Keratinocyte (primary cell): ENCODE measurements around the gene GTF3C2. TPM values are rescaled to one million over a fixed set of nuclear protein-coding genes. Genes with fewer than 3 reads are reported as not detected.
"Not testable (repeated sequence)": the region's sequence is repeated elsewhere in the genome, so short reads cannot be mapped to it uniquely, and the experiment has no call there.

Experiments used
- DNase-seq: peaks from one replicate; pipeline ENCODE4 v3.0.0-alpha.2; 2011; ENCODE audit warnings: low read depth, missing footprints, low spot score
- FAIRE-seq: peaks from 2 replicates; lab custom pipeline; 2011; peaks lifted over from hg19 to GRCh38; lab: Jason Lieb, UNC
- H2AFZ ChIP-seq: 2 replicates; pipeline ENCODE4 v1.6.0; 2012; ENCODE audit warnings: low read length, control low read depth, inconsistent platforms; ENCODE audit not compliant: control insufficient read depth
- H3K27ac ChIP-seq: 2 replicates; pipeline ENCODE4 v1.5.1; 2011; ENCODE audit warnings: low read length; ENCODE audit not compliant: control insufficient read depth, insufficient read depth
- H3K27me3 ChIP-seq: 3 replicates; pipeline ENCODE4 v1.6.0; 2011; ENCODE audit warnings: low read length; ENCODE audit not compliant: control insufficient read depth, insufficient read depth; ENCODE audit errors: extremely low read depth
- H3K36me3 ChIP-seq, 2 experiments: 2 replicates in 1 of 2; 3 replicates in 1 of 2; pipeline ENCODE4 v1.5.1; 2011; ENCODE audit warnings: low read length in 2 of 2, mild to moderate bottlenecking in 1 of 2; ENCODE audit not compliant: control insufficient read depth in 2 of 2, insufficient read depth in 2 of 2; ENCODE audit errors: extremely low read depth in 1 of 2
- H3K4me1 ChIP-seq: 3 replicates; pipeline ENCODE4 v1.5.1; 2011; ENCODE audit warnings: low read length; ENCODE audit not compliant: control insufficient read depth, insufficient read depth; ENCODE audit errors: extremely low read depth
- H3K4me2 ChIP-seq: 3 replicates; pipeline ENCODE4 v1.6.0; 2011; ENCODE audit warnings: low read depth, low read length; ENCODE audit not compliant: control insufficient read depth, insufficient read depth; ENCODE audit errors: extremely low read depth
- H3K4me3 ChIP-seq, 3 experiments: fragments of 200-600 bp in 1 of 3; sonication (generic) in 1 of 3; 2 replicates in 2 of 3; 3 replicates in 1 of 3; pipeline ENCODE4 v1.5.1; 2011 to 2016; ENCODE audit warnings: low read length in 3 of 3, mild to moderate bottlenecking in 3 of 3, control low read depth in 2 of 3, inconsistent platforms in 1 of 3, low read depth in 1 of 3, mixed read lengths in 1 of 3, mixed run types in 1 of 3, moderate library complexity in 1 of 3; ENCODE audit not compliant: control insufficient read depth in 2 of 3, insufficient read depth in 2 of 3; ENCODE audit errors: extremely low read depth in 1 of 3
- H3K79me2 ChIP-seq: 2 replicates; pipeline ENCODE4 v1.6.0; 2012; ENCODE audit warnings: low read length; ENCODE audit not compliant: control insufficient read depth, insufficient read depth
- H3K9ac ChIP-seq: 3 replicates; pipeline ENCODE4 v1.6.0; 2011; ENCODE audit warnings: low read length; ENCODE audit not compliant: control insufficient read depth, insufficient read depth; ENCODE audit errors: extremely low read depth
- H3K9me1 ChIP-seq: 3 replicates; pipeline ENCODE4 v1.6.0; 2011; ENCODE audit warnings: low read length; ENCODE audit not compliant: control insufficient read depth, insufficient read depth; ENCODE audit errors: extremely low read depth
- H3K9me3 ChIP-seq: 2 replicates; pipeline ENCODE4 v1.5.1; 2012; ENCODE audit warnings: low read depth, low read length; ENCODE audit not compliant: control insufficient read depth
- H4K20me1 ChIP-seq: 3 replicates; pipeline ENCODE4 v1.6.0; 2011; ENCODE audit warnings: low read length; ENCODE audit not compliant: control insufficient read depth, insufficient read depth; ENCODE audit errors: extremely low read depth
- EZH2 ChIP-seq: IDR thresholded peaks from one replicate; pipeline ENCODE4 v1.6.1; 2012; ENCODE audit warnings: inconsistent platforms, mild to moderate bottlenecking, low read length, moderate library complexity
- dilution Hi-C: fragments of 300-500 bp; cut with MboI; formaldehyde crosslinking; loops from one replicate; pipeline ENCODE4 v1.7.0; 2020; ENCODE audit warnings: low sequenced_read_pairs; ENCODE audit not compliant: extremely low pct_ligation_motif_present
- polyA plus RNA-seq, 5 experiments: library from polyadenylated mRNA; depleted of rRNA in 3 of 5; stranded (reverse) in 3 of 5; stranded (forward) in 1 of 5; unstranded in 1 of 5; fragments of >200 nt; gene quantifications; 1 replicate in 1 of 5; 2 replicates in 3 of 5; 3 replicates in 1 of 5; pipeline versions ENCODE4 v1.2.1 to v1.2.3, GENCODE V29; 2011 to 2012; ENCODE audit warnings: missing spikeins in 2 of 5, low read depth in 1 of 5, low replicate concordance in 1 of 5
- TF ChIP-seq, protein P1 (sequence below), 3 experiments: IDR thresholded peaks in 1 of 3; conservative IDR thresholded peaks in 1 of 3; optimal IDR thresholded peaks in 1 of 3; 2 replicates in 2 of 3; 3 replicates in 1 of 3; pipeline versions ENCODE3 to v1.5.1; 2011; ENCODE audit warnings: low read length in 3 of 3, mild to moderate bottlenecking in 3 of 3, moderate library complexity in 2 of 3, control low read depth in 1 of 3, inconsistent platforms in 1 of 3; ENCODE audit not compliant: insufficient read depth in 2 of 3; ENCODE audit errors: extremely low read depth in 1 of 3

The GTF3C2 gene
- polyA plus RNA-seq, 1 donor (not counting 4 experiments of a cell fraction or from before 2014, with no cell fraction given), result 53.4 TPM

DNA sequence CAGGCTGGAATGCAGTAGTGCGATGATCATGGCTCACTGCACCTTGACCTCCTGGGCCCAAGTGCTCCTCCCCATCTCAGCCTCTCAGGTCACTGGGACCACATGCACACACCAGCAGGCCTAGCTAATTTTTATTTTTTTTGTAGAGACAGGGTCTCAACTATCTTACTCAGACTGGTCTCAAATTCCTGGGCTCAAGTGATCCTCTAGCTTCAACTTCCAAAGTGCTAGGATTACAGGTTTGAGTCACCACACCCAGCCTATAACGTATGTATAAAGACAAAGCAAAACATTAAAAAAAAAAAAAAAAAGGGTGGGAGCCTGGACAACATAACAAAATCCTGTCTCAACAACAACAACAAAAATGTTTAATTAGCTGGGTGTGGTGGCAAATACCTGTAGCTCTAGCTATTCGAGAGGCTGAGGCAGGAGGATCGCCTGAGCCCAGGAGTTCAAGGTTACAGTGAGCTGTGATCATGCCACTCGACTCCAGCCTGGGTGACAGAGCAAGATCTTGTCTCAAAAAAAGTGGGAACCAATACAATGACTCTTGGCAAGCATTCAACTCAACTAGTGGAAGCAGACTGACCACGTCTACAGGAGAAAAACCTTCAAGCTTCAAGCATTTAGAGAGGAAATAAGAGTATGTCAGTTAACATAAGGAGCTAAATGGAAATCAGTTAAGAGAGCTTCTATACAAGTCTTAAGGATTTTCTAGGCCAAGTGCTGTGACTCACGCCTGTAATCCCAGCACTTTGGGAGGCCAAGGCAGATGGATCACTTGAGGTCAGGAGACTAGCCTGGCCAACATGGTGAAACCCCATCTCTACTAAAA, 2.6 kb downstream of the GTF3C2 start:
- no peaks in the 10 kb centered on the region for H3K27me3 ChIP-seq
- H3K9ac ChIP-seq, result no peak overlapping the region
- no peak overlapping the region for H3K4me2 ChIP-seq
- H3K4me1 ChIP-seq, result peaks cover 18% of the 10 kb centered on the region
- no peaks in the 10 kb centered on the region for H4K20me1 ChIP-seq
- H3K79me2 ChIP-seq, result peaks cover 84% of the 10 kb centered on the region
- H3K9me3 ChIP-seq, result no peaks in the 10 kb centered on the region
- TF ChIP-seq, protein P1, sequence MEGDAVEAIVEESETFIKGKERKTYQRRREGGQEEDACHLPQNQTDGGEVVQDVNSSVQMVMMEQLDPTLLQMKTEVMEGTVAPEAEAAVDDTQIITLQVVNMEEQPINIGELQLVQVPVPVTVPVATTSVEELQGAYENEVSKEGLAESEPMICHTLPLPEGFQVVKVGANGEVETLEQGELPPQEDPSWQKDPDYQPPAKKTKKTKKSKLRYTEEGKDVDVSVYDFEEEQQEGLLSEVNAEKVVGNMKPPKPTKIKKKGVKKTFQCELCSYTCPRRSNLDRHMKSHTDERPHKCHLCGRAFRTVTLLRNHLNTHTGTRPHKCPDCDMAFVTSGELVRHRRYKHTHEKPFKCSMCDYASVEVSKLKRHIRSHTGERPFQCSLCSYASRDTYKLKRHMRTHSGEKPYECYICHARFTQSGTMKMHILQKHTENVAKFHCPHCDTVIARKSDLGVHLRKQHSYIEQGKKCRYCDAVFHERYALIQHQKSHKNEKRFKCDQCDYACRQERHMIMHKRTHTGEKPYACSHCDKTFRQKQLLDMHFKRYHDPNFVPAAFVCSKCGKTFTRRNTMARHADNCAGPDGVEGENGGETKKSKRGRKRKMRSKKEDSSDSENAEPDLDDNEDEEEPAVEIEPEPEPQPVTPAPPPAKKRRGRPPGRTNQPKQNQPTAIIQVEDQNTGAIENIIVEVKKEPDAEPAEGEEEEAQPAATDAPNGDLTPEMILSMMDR (optimal IDR thresholded peaks at IDR 0.05 in 1 of 3, IDR thresholded peaks at IDR 0.05 in 1 of 3, conservative IDR thresholded peaks at IDR 0.05 in 1 of 3; ENCODE audit: extremely low read depth in 1 of 3, insufficient read depth in 2 of 3, low read length in 3 of 3), result no peak
- TF ChIP-seq EZH2, result no peak
- no peaks in the 10 kb centered on the region for H3K9me1 ChIP-seq
- FAIRE-seq, result no peak
- H2AFZ ChIP-seq, result no peak overlapping the region
- dilution Hi-C loops, result no loop called here
- H3K36me3 ChIP-seq, result peaks cover 0 to 3% of the 10 kb centered on the region in 2 experiments
- H3K4me3 ChIP-seq, result no peak overlapping the region
- no peak for DNase-seq
- peak overlapping the region; percentile 25 for H3K27ac ChIP-seq

GRCh38 chr2:27353386-27353761, 3.2 kb downstream of the GTF3C2 start:
- H4K20me1 ChIP-seq, H3K9me3 ChIP-seq, H3K4me3 ChIP-seq, DNase-seq, H3K27me3 ChIP-seq, dilution Hi-C loops, H3K4me2 ChIP-seq, H3K36me3 ChIP-seq, FAIRE-seq, H3K9ac ChIP-seq, H2AFZ ChIP-seq, H3K9me1 ChIP-seq, H3K27ac ChIP-seq: not testable (repeated sequence)
- Histone ChIP-seq H3K4me1 (peaks cover 18% of the 10 kb centered on the region), H3K79me2 (peaks cover 84% of the 10 kb centered on the region)
